Fibroblast of gingiva (primary cell): ENCODE measurements around the gene CA10.

Experiments
- DNase-seq: peaks from one replicate; pipeline ENCODE4 v3.0.0-alpha.2; 2011; ENCODE audit warnings: low read depth

Gene CA10

DNA sequence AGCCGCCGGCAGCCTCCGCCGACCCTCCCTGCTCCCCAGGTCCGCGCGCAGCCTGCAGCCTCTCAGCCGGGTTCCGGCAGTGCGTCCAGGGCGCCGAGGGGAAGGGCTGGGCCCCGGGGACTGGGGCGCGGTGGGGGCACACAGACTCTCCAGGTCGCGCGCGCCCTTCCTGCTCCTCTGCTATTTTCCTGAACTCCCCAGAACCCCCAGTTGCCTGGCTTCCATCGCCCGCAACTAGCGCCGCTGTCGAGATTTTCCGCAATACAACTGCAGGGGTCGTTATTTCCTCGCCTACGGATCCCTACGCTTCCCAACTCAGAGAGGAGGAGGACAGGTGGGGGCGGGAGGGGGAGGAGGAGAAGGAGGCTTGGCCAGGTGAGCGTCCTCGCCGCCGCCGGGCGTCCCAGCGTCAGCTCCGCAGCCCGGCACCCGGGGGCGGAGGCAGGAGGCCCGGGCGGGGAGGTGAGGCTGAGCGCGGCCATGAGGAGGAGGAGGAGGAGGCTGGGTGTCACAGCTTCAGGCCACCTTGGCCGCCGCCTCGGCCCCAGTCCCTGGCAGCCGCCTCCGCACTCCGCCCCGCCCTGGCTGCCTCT lies at the start of gene CA10:
CA10 (minus strand) TSS at position 265 of the 593 bp plus-strand sequence.
- no peak for DNase-seq

DNA sequence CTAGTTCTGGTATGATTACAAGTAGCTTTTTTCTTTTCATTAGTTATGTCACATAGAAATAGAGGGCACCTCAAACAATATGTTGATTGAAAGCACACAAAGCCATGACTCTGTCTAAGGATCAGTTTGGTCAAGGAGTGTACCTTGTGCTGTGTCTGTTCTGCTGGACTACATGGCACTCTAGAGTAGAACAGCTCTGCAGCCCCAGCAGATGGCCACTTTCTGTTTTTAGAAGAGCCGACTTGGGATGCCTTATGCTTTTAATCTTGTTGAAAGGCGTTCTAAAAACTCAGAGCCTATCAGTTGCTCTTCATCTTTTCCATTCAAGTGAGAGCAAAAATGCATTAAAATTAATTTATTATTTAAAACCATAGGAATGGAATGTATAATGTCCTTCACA lies 49.3 kb upstream of the CA10 start:
- DNase-seq, result no peak

DNA sequence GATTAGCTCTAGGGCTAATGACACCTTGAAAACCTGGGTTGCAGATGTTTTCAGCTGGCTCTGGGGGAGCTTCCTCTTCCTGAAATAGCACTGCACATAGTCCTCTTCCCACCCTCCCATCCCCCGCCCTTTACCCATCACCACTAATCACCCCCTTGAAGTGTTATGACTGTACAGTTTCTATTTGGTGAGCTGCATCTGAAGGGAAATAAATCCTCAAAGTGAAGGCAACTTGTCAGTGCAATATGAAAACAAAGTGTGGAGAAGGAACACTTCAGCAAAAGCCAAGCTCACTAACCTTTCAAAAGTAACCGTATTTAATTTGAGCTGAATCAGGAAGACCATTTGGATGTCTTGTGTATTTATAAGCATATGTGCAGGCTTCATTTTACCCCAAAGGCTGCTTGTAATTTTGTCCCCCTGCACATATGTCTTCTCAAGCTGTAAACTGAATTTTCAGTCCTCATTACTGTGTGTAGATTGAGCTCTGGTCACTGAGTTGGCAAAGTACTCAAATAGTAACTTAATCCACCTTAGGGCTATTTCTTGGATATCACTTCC lies 44.1 kb upstream of the CA10 start:
- DNase-seq, result no peak

DNA sequence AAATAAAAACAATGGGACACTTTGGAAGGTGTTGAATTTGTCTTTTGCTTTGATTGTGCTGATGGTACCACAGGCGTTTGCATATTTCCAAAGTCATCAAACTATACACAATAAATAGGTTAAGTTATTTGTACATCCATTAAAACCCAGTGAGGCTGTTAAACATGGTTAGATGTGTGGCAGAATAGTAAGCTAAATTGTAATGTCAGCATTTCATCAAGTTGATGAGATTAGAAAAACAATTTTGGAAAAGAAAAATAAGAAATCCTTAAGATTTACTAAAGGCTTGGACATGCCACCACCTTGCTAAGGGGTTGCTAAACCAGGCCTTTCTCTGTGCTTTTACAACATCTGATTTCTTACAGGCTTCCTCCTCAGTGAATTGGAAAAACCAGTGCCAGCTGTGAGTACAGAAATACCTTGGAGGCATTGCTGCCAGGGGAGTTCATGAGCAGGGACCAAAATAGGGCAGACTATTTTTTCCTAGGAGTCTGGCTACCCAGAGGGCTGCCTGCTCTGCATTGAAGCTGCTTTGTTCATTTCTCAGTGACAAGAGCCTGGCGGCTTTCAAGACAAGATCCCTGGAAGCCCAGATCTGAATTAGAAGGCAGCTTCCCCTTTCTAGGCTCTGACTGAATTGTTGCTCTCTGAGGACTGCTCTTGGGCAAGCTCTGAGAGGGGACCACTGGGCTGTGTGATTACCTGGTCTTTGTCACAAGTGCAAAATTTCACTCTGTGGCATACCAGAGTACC lies 43.4 kb upstream of the CA10 start:
- no peak for DNase-seq

DNA sequence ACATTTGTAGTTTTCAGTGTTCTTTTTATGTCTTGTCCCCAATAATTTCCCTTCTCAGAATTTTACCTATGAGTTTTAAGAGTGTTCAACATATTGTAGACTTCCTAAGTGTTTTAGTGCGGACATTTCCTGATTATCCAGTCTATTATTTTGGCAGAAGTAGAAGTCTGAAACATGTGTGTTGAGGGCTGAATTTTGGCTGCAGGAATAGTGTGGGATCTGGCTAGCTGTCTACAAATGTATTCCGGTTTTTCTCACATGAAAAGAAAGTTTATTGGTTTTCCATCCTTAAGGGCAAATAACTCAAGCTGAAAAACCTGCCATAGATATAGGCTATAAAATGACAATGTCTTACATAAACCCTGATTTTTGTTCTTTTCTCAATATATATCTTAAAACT lies 33.0 kb upstream of the CA10 start:
- no peak for DNase-seq

DNA sequence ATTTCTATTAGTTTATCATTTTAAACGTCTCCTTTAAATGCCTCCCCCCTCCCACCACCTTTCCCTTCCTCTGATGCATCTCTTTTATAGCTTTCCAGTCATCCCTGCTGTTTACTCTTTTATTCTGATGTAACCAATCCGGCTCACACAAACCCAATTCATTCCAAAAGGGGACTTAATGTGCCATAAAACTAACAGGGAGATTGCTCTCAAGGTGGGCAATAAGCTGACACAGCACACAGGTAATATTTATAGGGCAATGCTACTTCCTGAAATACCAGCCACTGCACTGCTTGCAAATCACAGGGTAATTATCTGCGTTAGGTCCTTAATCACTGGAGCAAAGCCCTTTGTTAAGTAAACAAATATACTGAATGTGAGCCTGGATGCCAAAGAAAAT lies 23.3 kb upstream of the CA10 start:
- no peak for DNase-seq

DNA sequence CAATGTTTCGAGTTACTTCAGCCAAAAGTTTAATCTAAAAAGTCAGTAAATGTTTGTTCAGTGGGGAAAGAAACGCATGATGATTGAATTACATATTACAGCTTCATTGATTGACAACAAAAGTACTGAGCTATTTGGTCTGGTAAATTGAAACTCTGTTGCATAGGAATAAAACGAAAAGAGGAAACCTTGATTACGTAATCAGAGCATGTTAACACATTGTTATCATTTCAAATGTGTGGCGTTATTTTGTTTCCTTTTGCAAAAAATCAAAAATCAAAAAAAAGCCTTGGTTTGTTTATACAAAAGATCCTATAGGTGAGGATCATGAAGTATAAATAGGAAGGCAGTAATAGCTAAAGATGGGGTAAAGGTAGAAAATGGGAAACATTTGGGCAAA lies 19.5 kb upstream of the CA10 start:
- no peak for DNase-seq

DNA sequence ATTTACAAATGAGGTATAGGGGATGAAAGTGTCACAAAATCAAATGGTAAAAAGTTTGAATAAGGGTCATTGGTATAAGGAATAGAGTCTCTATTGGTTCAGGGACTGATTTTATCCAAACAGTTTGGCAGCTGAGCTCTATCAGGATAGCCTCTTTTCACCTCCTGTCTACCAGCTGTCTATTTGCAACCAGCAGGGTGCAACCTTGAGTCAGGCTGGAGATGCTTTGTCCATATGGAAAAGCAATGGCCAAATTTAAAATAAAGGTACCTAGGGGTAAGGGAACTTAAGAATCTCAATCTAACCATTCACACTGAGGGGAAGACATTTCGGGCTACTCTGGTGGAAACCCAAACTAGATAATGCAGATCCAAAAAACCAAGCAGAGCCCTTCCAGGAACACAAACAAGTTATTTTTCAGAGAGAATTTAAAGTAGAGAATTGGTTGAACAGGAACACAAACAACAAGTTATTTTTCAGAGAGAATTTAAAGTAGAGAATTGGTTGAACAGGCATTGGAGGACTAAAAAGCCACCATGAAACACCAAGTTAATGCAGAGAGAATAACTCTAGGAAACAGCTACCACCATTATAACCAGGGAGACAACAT lies 12.6 kb upstream of the CA10 start:
- DNase-seq, result no peak

DNA sequence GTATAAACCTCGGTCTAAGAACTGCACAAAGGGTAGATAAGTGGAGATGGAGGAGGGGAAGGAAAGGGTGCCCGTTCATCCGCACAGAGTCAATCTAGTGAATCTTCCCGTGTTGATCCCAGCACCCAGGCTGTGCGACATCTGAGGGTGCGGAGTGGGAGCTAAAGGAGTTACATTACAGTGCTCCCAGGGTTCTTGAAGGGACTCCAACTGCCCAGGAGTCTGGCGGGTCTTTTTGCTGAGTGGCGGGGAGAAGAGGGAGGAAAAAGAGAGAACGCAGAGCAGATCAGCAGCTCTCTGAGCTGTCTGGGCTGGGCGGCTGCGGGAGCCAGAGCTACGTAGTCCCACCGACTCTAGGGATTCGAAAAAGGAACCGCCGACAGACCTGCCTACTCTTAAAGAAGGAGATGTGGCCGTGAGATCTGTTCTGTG lies 1.6 kb upstream of the CA10 start:
- no peak for DNase-seq

DNA sequence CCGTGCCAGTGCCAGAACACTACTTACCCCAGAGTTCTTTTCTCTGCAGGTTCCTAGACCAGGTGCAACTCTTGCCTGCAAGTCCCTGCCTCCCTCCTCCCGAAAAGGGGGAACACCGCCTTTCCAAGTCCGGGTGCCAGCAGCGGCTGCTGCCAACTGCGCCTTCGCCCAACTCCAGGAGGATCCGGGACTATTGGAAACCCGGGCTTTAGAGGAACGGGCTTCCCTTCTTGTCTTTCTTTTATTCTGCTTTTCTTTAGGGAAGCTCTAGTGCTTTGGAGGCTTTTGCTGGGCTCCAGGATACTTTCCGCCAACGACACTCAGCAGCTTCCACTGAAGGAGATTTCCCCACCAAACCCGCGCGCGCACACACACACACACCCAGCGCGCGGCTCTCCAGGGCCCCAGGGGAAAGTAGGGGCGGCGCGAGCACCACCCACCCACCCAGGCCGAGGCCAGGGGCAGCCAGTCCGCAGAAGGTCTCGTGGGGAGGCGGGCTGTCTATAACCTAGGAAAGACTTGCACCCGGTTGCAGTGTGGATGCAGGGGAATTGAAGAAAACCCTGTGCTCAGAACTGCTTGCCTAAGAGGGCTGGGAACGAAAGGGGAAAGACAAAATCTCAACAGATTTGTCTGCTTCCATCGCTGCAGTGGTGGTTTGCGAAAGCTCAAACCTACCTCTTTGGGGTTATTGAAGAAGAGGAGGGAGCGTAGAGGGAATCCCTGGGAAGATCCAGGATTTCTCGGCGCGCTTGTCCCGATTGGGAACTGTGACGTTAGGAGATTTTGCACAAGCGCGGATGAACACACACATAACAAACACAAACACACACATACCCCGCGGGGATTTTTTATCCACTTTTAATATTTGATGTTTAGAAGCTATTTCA lies 977 bp upstream of the CA10 start:
- no peak for DNase-seq

DNA sequence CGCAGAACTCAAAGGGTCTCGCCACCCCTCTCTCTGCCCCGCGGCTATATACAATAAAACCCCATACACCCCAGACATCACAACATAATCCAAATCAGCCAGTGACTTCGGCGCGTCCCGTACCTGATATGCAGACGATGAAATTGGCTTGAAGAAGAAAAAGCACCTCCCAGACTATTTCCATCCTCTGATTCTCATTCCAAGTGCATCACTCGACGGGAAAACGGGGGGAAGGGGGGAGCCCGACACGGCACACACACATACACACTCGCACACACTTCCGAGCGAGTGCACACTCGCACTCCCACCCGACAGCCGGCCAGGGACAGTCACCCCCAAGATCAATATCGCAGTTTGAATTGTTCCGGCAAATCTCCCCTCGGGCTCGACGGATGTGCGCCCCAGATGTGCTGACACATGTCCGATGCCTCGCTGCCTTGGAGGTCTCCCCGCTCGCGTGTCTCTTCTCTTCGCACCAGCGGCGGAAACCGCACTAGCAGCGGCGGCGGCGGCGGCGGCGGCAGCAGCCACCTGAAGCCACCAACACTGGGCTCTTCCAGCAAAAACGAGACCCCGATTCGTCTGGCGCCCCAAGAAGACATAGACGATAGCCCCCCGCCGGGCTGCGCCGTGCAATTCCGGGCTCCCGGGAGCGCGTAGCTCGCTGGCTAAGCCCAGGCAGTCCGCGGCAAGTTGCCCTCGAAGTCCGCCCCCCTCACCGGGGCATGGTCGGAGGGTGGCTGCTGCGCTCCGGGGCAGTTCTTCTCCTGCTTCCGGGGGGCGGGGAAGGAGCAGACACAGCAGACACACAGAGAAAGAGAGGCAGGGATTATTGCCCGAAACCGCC lies 688 bp downstream of the CA10 start:
- DNase-seq, result no peak

DNA sequence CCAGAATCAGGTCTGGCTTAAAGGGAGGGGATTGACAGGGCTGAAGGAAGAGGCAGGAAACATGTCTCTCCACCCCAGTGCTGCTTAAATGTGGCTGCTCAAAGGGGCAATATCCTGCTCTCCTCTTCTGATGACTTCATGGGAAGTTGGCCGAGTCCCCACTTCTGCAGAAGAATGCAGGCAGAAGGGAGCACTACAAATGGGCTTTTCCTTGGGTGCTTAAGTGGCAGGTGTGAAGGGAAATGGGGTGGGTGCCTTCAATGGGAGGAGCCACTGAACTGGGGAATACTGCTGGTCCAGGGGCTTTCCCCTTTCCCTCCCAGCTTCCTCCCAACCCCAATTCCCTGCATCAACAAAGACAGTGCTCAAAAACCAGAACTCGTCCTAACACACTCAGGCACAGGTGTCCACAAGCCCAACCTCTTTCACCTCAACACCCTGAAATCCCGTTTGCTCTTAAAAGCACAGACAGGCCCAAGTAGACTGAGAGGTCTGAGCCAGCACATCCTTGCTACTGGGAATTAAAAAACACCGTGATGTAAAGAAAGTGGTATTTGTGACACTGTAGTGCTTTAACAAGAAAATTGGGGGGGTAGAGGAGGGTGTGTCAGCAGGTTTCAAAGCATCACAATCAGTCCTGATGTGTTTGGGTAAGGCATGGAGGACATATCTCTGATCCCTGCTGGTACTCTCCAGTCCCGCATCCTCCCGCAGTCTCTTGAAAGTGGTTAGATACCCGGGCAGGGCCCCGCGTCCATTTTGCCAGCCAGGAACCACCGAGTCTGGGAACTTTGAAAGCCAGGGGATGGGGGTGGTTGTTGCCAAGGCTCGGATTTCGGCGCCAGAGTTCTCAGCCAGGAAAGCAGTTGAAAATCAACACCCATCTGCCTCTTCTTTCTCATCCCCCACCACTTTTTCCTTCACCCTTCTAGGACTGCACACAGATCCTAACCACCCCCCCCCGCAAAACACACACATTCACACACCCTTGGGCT lies 1.6 kb downstream of the CA10 start:
- DNase-seq, result no peak

DNA sequence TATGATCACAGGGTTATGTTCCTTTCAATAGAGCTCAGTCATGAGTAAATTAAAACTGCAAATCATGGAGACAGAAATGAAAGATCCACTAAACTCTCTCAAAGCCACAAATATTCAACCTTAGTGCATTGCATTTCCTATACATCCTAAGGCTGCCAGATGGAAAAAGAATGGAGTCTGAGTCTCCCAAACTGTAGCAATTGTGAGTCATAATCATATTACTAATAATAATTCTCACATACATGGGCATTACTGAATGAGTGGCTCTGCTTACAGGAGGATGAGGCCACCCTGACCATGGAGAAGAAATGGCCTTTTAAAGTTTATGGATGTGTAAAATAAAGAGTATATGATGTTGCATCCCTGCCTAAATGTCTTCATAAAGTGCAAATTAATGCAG lies 3.2 kb downstream of the CA10 start:
- DNase-seq, result no peak

DNA sequence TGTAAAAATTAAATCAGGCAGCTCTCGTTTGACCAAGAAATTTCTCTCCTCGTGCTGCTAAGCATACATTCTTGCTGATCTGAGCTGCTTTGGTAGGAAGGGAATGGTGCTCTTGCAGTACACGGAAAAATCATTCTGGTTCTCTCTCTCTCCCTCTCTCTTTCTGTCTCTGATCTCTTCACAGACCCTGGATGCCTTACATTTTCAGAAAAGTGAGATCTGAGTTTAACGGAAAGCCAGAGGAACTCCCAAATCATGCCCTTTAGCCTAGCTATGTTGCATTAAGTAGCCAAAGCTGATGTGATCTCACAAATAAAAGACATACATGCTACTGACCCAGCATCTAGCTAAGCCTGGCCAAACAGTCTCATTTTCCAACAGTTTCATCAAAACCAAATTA lies 4.0 kb downstream of the CA10 start:
- no peak for DNase-seq

DNA sequence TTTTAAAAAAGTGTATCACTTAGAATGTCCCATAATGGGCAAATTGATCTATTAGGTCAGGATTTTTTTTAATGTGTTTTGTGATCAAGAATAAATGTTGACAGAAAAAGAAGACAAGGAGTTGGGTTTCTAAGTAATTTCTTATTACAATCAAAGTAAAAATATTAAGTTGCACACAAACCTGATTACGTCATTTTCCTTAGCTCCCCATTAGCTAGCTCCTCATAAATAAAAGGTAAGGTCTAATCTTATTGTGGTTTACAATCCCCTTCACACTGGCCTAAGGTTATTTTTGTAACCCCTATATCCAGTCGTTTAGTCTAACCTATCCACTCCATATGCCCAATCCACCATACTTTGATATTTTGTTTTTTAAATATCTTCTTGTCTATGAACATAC lies 7.6 kb downstream of the CA10 start:
- no peak for DNase-seq

DNA sequence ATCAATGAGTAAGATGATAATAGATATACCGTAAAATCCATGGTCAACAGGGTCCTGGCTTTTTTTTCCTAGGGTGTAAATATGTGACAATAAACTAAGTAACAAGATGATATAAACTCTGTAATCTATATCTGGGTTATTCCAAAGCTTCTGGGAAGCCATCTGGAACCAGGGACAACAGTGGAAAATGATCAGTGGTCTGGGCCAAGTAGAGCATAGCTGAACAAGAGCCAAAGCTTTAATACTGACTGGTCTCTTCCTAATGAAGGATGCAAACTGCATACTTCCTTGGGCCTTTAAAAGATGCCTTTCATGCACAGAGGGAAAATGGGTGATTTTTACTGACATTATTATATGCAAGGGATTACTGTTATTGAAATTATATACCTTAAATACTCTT lies 8.9 kb downstream of the CA10 start:
- DNase-seq, result no peak

DNA sequence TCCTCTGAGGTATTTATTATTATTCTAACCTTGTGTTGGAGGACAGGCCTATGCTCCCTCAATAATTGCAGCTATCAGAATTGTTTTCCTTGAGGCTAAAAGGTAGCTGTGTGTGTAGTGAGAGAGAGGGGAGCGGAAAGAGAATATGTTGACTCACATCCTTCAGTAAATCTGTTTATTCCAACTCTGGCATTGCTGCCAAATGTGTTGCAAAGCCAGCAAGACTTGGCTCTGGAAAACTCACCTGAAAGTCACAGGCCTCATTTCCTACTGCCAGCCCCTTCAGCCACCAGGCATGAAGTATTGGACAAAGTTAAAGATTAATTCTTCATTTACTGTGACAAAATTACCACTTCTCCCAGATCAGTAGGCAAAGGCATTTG lies 9.6 kb downstream of the CA10 start:
- no peak for DNase-seq

DNA sequence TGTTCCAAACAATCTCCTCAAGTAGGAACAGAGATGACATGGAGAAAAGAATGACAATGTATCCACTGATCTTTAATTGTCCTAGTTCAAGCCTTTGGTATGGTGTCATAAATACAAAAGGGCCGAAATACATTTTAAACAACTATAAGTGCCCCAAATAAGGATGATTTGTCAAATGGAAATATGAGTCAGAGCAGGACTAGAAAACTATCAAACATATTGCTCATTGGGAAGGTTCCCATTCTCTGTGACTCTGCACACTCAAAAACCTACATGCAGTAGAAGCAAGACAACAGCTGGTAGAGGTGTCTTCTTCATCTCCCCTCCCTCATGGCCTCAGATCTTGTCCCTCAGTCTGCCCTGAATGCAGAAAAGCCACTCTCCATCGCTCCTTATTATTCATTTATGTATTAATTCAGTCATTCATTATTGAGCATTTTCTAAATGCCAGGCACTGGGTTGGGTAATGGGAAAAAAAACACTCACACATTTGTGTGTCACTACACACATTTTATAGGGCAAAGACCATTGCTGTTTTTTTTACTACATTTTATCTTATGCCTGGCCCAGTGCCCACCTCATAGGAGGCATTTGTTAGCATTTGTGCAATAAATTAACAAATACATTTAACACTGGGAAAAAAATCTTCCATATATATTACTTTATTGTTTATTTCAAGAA lies 10.1 kb downstream of the CA10 start:
- DNase-seq, result no peak

DNA sequence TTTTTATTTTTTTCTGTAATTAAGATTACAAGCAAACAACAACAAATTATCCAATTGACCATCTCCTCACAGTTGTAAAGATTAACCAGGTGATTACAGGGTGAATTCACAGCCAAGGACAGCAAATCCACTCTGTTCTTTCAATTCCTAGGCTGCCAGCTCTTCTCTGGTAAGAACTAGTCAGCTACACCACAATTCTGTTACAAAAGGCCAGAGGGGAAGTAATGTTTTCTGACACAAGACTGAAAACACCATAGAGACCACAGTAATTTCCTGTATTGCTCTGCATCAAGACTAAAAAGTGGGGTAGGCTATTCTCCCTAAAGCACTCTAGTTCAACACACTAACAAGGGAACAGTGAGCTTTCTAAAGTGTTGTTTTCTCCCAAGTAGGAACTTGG lies 10.6 kb downstream of the CA10 start:
- no peak for DNase-seq

DNA sequence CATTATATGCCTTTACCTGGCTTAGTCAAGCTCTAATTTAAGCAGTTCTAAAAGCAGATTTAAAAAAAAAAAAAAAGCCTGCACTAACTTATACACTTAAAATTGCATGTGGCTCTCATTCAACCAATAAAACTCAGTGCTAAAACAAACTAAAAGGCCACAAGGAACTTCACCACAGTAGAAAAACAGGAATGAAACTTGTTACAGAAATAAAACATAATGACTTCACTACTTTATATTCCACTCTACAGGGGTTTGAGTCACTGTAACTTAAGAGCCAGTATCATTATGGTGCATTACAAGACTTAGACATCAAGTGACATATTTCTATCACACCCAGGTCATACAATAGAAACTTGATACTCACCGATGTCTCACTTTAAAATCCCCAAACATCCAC lies 11.1 kb downstream of the CA10 start:
- no peak for DNase-seq
